NCI-H82 treated with DMSO at 0.1 percent for 48 hours (cell line): ENCODE data around the gene CCNA2.

Experiments
- DNase-seq: peaks from one replicate; lab custom pipeline; 2025; ENCODE audit not compliant: unreplicated experiment; lab: John Stamatoyannopoulos, UW

CCNA2 gene

DNA sequence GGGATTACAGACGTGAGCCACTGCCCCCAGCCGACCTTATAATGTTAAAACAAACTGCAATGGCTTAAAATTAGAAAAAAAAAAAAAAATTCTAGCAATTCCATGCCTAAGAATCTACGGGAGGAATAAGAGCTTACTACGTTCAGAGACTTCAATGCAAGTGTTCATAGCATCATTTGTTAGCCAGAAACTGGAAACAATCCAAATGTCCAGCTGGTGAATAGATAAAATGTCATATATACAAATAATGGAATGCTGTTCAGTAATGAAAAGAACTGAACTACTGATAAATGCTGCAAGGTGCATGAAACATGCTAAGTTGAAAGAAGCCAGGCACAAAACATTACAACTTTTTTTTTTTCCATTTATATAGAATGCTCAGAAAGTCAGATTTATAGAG lies 17.3 kb downstream of the CCNA2 start:
- DNase-seq = no peak

DNA sequence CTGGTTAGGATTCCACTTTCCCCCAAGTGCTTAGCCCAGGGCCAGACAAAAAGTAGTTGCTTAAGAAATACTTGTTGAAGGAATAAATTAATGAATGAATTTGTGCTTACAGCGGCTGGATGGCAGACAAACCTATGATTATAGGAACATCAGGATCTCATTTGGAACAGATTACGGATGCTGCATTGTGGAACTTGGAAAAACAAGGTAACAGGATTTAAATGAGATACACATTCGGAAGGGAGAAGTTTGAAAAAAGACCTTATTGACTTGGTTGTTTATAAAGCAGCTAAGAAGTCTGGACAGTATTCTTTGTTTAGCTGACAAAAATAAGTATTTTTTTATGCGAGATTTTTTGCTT lies 22.0 kb downstream of the CCNA2 start:
- no peak for DNase-seq

DNA sequence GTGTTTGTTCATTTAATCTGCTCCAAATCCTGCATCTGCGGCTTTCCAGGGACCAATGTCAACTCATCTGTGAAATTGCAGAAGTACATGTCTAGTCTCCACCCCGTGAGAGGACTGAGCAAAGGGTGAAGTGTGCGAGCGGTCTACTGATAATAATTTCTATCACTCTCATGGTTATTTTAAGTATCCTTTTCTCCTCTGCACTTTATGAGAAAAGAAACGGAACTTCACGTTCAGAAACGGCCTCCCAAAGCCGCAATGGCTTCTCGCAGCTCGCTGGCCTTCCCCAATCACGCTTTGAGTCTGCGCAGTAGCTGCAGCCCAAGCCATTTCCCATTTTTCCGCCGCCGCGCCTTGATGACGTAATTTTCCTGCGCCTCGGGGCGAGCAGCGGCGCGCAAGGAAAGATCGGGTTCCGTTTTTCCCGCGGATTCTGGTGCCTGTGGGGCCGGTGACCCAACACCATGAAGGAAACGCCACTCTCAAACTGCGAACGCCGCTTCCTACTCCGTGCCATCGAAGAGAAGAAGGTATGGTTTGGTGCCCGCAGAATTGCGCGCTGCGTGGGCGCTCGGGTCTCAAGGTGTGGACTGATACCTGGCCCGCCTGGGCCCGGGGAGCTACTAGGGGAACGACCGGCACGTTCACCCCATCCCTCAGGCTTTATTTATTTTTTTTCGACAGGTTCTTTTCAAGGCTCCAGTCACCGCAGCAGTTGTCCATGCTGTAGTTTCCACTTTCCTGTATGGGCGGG lies 22.5 kb downstream of the CCNA2 start, which contains the start of gene EXOSC9:
EXOSC9 (plus strand) TSS at position 363 of the 754 bp plus-strand sequence; CDS start at position 465, 102 bp downstream.
- peak; percentile 64 for DNase-seq

GRCh38 chr4:121800638-121800960 lies 23.1 kb downstream of the CCNA2 start:
- no peak for DNase-seq

DNA sequence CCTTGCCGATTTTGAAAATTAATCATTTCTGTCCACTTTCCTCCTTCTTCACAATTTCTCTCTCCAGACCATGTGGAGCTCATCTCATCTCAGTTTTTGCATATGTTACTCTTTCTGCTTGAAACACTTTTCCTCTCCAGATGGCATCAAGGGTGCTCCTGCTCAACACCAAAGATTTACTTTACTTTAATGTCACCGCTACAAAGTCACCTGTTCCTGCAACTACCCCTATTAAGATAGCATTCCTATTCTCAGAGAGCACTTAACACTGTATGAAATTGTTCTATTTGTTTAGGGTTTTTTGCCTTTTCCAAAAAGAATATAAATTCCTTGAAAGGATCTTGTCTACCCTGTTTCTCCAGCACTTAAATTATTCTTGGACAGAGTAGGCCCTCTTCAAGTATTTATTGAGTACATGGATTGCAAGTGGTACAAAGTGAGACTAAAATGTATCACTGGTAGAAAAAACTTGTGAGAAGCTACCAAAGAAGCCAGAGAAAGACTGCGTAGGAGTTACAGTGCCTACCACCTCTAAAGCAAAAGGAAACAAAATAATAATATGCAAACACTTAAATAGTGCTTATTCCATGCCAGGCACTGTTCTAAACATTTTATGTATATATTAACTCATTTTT lies 23.7 kb downstream of the CCNA2 start:
- DNase-seq = no peak

DNA sequence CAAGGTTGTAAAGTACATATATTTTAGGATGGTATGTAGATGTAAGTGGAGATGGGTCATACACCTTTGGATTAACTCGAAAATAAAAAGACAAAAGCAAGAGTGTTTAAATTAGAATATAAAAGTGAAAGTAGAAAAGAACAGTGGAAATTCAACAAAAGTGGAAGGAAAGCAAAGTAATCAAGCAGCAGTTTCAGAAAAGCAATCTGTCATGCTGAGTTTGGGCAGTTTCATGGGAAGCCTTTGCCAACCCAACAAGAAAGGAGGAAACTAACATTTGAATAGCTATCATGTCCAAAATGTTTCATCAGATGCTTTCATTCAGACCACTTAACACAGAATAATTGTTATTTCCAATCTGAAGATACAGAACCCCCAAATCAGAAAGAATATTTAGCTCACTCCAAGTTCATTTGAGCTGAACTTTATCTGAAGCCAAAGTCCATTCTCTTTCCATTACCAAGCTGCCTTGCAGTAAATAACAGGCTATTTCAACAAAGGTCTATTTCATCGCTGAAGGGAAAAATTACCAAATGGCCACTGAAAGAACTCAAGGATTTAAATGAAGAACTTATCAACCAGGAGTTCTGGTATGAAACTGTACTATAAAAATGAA lies 24.4 kb downstream of the CCNA2 start:
- no peak for DNase-seq

DNA sequence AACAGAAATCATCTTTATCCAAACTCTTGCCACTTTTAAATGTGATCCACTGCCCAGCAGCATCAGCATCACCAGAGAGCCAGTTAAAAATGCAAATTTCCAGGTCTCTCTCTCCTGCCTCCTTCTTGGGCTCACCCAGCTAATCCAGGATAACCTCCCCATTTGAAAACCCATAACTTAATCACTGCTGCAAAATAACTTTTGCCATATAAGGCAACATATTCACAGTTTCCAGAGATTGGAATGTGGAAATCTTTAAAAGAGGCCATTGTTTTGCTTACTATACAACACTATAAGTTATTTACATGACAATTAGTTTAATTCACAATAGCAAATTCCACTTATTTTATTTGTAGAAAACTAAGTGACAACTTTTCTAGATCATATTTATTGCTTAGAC lies 27.4 kb downstream of the CCNA2 start:
- DNase-seq = no peak

DNA sequence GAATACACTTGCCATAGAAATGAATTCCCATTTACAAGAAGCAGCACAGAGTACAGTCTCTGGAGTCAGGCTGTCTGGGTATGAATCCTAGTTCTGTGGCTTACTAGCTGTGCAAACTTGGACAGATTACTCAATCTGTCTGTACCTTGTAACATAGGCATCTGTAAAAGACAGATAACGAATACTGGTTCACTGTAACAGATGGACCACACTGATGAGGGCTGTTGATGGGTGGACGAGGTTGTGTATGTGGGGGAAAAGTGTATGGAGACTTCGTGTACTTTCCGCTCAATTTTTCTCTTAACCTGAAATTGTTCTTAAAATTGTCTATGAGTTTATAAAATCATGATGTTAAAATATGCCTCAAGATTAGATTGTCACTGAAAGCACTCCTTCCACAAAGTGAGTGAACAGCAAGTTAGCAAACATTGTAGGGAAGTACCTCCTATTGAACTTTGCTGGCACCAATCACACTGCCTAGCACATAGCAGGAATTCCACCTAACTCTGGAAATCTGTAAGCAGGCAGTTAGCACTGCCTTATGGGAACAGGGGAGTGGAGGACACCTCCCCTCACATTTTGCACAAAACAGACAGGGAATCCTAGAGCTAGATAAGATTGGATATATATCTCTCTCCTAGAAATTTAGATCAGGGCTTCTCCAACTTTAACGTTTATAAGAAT lies 29.0 kb downstream of the CCNA2 start:
- DNase-seq = no peak

GRCh38 chr4:121792966-121793365 lies 30.7 kb downstream of the CCNA2 start:
- DNase-seq = no peak

DNA sequence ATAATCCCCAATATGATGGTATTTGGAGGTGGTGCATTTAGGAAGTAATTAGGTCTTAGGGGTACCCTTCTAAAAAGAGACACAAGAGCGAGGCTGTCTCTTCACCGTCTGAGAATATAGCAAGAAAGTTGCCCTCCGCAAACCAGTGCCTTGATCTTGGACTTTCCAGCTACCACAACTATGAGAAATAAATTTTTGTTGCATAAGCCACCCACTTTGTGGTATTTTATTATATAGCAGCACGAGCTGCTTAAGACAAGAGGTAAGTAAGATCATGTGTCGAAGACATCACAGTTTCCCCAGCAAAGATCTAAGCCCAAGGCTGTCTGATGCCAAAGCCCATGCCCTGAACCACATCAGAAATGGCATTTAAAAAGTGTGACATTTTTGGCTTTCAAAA lies 32.2 kb downstream of the CCNA2 start:
- DNase-seq = no peak

DNA sequence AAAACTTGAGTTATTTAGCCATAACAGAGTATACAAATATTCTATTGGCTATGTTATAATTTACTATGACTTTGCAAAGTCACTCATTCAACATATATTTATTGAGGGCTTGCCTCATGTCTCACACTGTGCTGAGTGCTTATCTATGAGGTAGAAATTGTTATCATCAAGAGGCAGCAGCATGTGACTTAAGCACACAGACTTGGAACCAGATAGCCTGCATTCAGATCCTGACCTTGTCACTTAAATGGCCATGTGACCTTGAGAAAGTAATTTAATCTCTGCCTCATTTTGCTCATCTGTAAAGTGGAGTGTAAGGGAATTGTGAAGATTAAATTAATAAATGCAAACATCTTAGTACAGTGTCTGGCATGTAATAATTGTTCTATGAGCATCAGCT lies 32.7 kb downstream of the CCNA2 start:
- DNase-seq = no peak

GRCh38 chr4:121789960-121790829 lies 33.5 kb downstream of the CCNA2 start:
- no peak for DNase-seq

DNA sequence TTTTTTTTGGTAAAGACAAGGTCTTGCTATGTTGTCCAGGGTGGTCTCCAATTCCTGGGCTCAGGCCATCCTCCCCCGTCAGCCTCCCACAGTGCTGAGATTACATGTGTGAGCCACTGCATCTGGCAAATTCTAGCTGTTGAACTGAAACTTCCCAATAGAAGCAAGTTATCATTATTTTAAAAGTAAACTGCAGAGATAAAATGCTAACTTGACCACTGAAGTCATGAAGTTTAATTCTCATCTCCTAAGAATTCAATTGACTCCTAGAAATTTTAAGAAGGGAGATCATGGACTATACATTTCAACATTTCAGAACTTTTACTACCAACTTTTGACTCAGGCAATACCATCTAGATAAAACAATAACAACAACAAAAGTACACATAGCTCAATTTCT lies 34.2 kb downstream of the CCNA2 start:
- DNase-seq = no peak

GRCh38 chr4:121788896-121789295 lies 34.8 kb downstream of the CCNA2 start:
- DNase-seq = no peak

DNA sequence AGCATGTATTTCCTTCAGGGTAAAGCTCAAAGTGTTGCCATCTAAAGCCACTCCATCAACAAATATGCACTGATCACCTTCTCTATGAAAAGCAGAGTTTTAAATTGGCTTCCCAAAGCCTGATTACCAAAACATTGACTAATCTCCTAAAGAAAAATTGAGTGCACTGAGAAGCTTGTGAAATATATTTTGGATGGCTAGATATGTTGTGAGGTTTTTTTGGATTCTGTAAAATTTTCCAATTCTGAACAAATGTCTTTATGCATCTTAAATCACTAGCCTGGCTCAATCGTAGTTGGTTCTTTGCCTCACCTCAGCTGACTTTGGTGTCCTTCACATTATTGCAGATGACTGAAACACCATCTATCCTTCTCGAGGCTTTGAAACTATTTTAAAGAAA lies 37.5 kb downstream of the CCNA2 start:
- DNase-seq = no peak

- DNase-seq = no peak
Measured at GRCh38 chr4:121785479-121785878, 38.2 kb downstream of the CCNA2 start.

GRCh38 chr4:121784975-121785374 lies 38.7 kb downstream of the CCNA2 start:
- no peak for DNase-seq

DNA sequence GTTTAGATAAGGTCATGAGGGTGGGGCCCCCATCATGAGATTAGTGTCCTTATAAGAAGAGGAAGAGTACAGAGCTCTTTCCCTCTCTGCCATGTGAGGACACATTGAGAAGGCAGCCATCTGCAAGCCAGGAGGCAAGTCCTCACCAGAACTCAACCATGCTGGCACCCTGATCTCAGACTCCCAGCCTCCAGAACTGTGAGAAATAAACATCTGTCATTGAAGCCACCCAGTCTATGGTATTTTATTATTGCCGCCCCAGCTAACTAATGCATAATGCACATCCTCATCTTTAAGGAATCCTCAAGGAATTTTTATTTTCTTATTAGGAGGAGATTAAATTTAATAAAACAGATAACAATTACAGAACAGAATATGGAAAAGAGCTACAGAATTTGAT lies 39.3 kb downstream of the CCNA2 start:
- DNase-seq = no peak

- DNase-seq = no peak
Measured at GRCh38 chr4:121783210-121783609, 40.5 kb downstream of the CCNA2 start.

- no peak for DNase-seq
Measured at GRCh38 chr4:121778991-121779628, 44.6 kb downstream of the CCNA2 start.

- no peak for DNase-seq
Measured at GRCh38 chr4:121777625-121778024, 46.1 kb downstream of the CCNA2 start.
